ENCODE results near the gene MOV10L1.

- TF ChIP-seq, protein P1, sequence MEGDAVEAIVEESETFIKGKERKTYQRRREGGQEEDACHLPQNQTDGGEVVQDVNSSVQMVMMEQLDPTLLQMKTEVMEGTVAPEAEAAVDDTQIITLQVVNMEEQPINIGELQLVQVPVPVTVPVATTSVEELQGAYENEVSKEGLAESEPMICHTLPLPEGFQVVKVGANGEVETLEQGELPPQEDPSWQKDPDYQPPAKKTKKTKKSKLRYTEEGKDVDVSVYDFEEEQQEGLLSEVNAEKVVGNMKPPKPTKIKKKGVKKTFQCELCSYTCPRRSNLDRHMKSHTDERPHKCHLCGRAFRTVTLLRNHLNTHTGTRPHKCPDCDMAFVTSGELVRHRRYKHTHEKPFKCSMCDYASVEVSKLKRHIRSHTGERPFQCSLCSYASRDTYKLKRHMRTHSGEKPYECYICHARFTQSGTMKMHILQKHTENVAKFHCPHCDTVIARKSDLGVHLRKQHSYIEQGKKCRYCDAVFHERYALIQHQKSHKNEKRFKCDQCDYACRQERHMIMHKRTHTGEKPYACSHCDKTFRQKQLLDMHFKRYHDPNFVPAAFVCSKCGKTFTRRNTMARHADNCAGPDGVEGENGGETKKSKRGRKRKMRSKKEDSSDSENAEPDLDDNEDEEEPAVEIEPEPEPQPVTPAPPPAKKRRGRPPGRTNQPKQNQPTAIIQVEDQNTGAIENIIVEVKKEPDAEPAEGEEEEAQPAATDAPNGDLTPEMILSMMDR (IDR thresholded peaks at IDR 0.05) = no peak
- TF ChIP-seq POLR2A (IDR thresholded peaks at IDR 0.05; ENCODE audit: low read depth) (no peak), POLR2AphosphoS5 (IDR thresholded peaks at IDR 0.05) (no peak)
Measured at GRCh38 chr22:50153756-50154140, 63.9 kb downstream of the MOV10L1 start.

All from esophagus muscularis mucosa (tissue), 3 donors.